WTC11 (cell line): ENCODE results near the gene CBFA2T3. TPM values are rescaled to one million over a fixed set of nuclear protein-coding genes. Genes with fewer than 3 reads are reported as not detected.

Source experiments
- ATAC-seq: fragments of 200-7000 bp; cut with Tn5 transposase; 2 replicates; pipeline ENCODE4 v1.10.0; 2021; ENCODE audit warnings: mild to moderate bottlenecking, moderate library complexity
- CTCF ChIA-PET: fragments of 300-600 bp; sonication (Branson Sonifier 250); formaldehyde crosslinking; loops from one replicate; lab custom pipeline; 2021; ENCODE audit warnings: antibody characterized with exemption; lab: Charles Lee
- POLR2A ChIA-PET: fragments of 350-600 bp; sonication (Branson Sonifier 250); formaldehyde crosslinking; loops from one replicate; lab custom pipeline; 2021; ENCODE audit warnings: antibody characterized with exemption; lab: Charles Lee
- DNase-seq: peaks from one replicate; pipeline ENCODE4 v3.0.0; 2021; ENCODE audit warnings: low spot score
- H3K27ac Mint-ChIP-seq: 2 replicates; pipeline ENCODE4 v1.8.0; 2021; ENCODE audit warnings: mixed read lengths
- H3K27me3 Mint-ChIP-seq: 2 replicates; pipeline ENCODE4 v1.8.0; 2021; ENCODE audit warnings: low read depth, mild to moderate bottlenecking, moderate library complexity, mixed read lengths
- H3K36me3 Mint-ChIP-seq: 2 replicates; pipeline ENCODE4 v1.8.0; 2021; ENCODE audit warnings: mixed read lengths
- H3K4me1 Mint-ChIP-seq: 2 replicates; pipeline ENCODE4 v1.8.0; 2022; ENCODE audit warnings: mixed read lengths
- H3K4me3 Mint-ChIP-seq: 2 replicates; pipeline ENCODE4 v1.8.0; 2021; ENCODE audit warnings: mild to moderate bottlenecking, moderate library complexity, mixed read lengths
- H3K9me3 Mint-ChIP-seq: 2 replicates; pipeline ENCODE4 v1.8.0; 2021; ENCODE audit warnings: mixed read lengths
- ATF1 ChIP-seq: sonication (generic); formaldehyde crosslinking; IDR thresholded peaks from 2 replicates; pipeline ENCODE4 v1.8.1; 2023; ENCODE audit warnings: mild to moderate bottlenecking, moderate library complexity, missing genetic modification reagents
- CREB1 ChIP-seq: sonication (generic); formaldehyde crosslinking; IDR thresholded peaks from 2 replicates; pipeline ENCODE4 v1.8.0; 2023; ENCODE audit warnings: mild to moderate bottlenecking, missing genetic modification reagents
- ELF4 ChIP-seq: sonication (generic); formaldehyde crosslinking; IDR thresholded peaks from 2 replicates; pipeline ENCODE4 v1.8.1; 2022; ENCODE audit warnings: low read depth, mild to moderate bottlenecking, moderate library complexity, missing genetic modification reagents
- GRHL2 ChIP-seq: fragments of 250-450 bp; sonication (Bioruptor Pico); IDR thresholded peaks from 2 replicates; pipeline ENCODE4 v1.8.0; 2022; ENCODE audit warnings: mild to moderate bottlenecking, moderate library complexity; ENCODE audit not compliant: insufficient replicate concordance, severe bottlenecking
- GTF2I ChIP-seq: fragments of 250-450 bp; sonication (Bioruptor Pico); conservative IDR thresholded peaks from 2 replicates; pipeline ENCODE4 v1.4.0; 2021; ENCODE audit warnings: mild to moderate bottlenecking
- HMGA2 ChIP-seq: fragments of 250-450 bp; sonication (Bioruptor Pico); IDR thresholded peaks from 2 replicates; pipeline ENCODE4 v1.4.0; 2021; ENCODE audit warnings: mild to moderate bottlenecking, moderate library complexity
- KAT7 ChIP-seq: sonication (generic); formaldehyde crosslinking; IDR thresholded peaks from 2 replicates; pipeline ENCODE4 v1.8.1; 2023; ENCODE audit warnings: missing genetic modification reagents, mild to moderate bottlenecking, borderline replicate concordance
- PRRX2 ChIP-seq: fragments of 250-450 bp; sonication (Bioruptor Pico); IDR thresholded peaks from 2 replicates; pipeline ENCODE4 v1.8.0; 2021; ENCODE audit warnings: mild to moderate bottlenecking
- SMAD4 ChIP-seq: sonication (generic); formaldehyde crosslinking; IDR thresholded peaks from 2 replicates; pipeline ENCODE4 v1.8.0; 2022; ENCODE audit warnings: mild to moderate bottlenecking, missing genetic modification reagents
- TCF7 ChIP-seq: sonication (generic); formaldehyde crosslinking; IDR thresholded peaks from 2 replicates; pipeline ENCODE4 v1.8.0; 2022; ENCODE audit warnings: mild to moderate bottlenecking, low read depth, missing genetic modification reagents, moderate library complexity
- ZNF138 ChIP-seq: sonication (generic); formaldehyde crosslinking; conservative IDR thresholded peaks from 2 replicates; pipeline ENCODE4 v1.8.1; 2022; ENCODE audit warnings: mild to moderate bottlenecking, moderate library complexity, missing genetic modification reagents
- total RNA-seq: library from RNA; stranded (reverse); gene quantifications from 3 replicates; pipeline ENCODE4 v1.2.3, GENCODE V29; 2021
- TF ChIP-seq, protein P1 (sequence below): sonication (generic); formaldehyde crosslinking; IDR thresholded peaks from 2 replicates; pipeline ENCODE4 v1.8.0; 2022; ENCODE audit warnings: missing genetic modification reagents
- TF ChIP-seq, protein P2 (sequence below): fragments of 250-450 bp; sonication (Bioruptor Pico); IDR thresholded peaks from 2 replicates; pipeline ENCODE4 v1.9.0; 2021; ENCODE audit warnings: moderate library complexity, mild to moderate bottlenecking, inconsistent platforms, borderline replicate concordance
- TF ChIP-seq, protein P3 (sequence below): fragments of 250-450 bp; sonication (Bioruptor Pico); IDR thresholded peaks from 2 replicates; pipeline ENCODE4 v1.9.0; 2021; ENCODE audit warnings: mild to moderate bottlenecking
- TF ChIP-seq, protein P4 (sequence below): fragments of 200-600 bp; IDR thresholded peaks from 2 replicates; pipeline ENCODE4 v1.8.0; 2022; ENCODE audit warnings: antibody characterized with exemption
- TF ChIP-seq, protein P5 (sequence below): sonication (generic); formaldehyde crosslinking; IDR thresholded peaks from 2 replicates; pipeline ENCODE4 v1.8.1; 2022; ENCODE audit warnings: low read depth, missing genetic modification reagents, borderline replicate concordance
- TF ChIP-seq, protein P6 (sequence below): sonication (generic); formaldehyde crosslinking; IDR thresholded peaks from 2 replicates; pipeline ENCODE4 v1.8.1; 2023; ENCODE audit warnings: mild to moderate bottlenecking, missing genetic modification reagents, moderate library complexity
- TF ChIP-seq, protein P7 (sequence below): sonication (generic); formaldehyde crosslinking; IDR thresholded peaks from 2 replicates; pipeline ENCODE4 v1.8.1; 2023; ENCODE audit warnings: mild to moderate bottlenecking, missing genetic modification reagents, moderate library complexity
- TF ChIP-seq, protein P8 (sequence below): sonication (generic); formaldehyde crosslinking; IDR thresholded peaks from 2 replicates; pipeline ENCODE4 v1.8.0; 2022; ENCODE audit warnings: mild to moderate bottlenecking, missing genetic modification reagents
- TF ChIP-seq, protein P9 (sequence below): sonication (generic); formaldehyde crosslinking; IDR thresholded peaks from 2 replicates; pipeline ENCODE4 v1.8.1; 2023; ENCODE audit warnings: mild to moderate bottlenecking, missing genetic modification reagents

Gene CBFA2T3
- total RNA-seq, 1 experiment from 2014 or later = 2.6 TPM

DNA sequence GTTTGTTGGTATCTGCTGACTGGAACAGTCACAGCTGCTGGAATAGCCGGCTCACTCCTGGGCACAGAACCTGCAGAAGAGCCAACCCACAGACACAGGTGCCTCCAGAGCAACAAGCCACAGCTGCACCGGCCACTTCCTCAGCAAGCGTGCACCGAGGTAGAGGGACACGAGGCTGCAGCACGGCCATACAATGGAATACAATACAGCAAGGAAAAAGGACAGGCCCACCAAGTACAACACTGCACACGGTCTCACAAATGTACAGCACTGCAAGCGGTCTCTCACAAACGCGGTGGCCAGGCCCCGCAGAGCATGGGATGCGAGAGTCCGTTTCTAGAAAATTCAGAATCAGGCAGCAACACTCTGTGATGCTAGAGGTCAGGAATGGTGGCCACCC lies 63.1 kb downstream of the CBFA2T3 start (continued):
- TF ChIP-seq, protein P1, sequence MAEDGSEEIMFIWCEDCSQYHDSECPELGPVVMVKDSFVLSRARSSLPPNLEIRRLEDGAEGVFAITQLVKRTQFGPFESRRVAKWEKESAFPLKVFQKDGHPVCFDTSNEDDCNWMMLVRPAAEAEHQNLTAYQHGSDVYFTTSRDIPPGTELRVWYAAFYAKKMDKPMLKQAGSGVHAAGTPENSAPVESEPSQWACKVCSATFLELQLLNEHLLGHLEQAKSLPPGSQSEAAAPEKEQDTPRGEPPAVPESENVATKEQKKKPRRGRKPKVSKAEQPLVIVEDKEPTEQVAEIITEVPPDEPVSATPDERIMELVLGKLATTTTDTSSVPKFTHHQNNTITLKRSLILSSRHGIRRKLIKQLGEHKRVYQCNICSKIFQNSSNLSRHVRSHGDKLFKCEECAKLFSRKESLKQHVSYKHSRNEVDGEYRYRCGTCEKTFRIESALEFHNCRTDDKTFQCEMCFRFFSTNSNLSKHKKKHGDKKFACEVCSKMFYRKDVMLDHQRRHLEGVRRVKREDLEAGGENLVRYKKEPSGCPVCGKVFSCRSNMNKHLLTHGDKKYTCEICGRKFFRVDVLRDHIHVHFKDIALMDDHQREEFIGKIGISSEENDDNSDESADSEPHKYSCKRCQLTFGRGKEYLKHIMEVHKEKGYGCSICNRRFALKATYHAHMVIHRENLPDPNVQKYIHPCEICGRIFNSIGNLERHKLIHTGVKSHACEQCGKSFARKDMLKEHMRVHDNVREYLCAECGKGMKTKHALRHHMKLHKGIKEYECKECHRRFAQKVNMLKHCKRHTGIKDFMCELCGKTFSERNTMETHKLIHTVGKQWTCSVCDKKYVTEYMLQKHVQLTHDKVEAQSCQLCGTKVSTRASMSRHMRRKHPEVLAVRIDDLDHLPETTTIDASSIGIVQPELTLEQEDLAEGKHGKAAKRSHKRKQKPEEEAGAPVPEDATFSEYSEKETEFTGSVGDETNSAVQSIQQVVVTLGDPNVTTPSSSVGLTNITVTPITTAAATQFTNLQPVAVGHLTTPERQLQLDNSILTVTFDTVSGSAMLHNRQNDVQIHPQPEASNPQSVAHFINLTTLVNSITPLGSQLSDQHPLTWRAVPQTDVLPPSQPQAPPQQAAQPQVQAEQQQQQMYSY = no peak
- no peak for TF ChIP-seq CREB1
- TF ChIP-seq, protein P2, sequence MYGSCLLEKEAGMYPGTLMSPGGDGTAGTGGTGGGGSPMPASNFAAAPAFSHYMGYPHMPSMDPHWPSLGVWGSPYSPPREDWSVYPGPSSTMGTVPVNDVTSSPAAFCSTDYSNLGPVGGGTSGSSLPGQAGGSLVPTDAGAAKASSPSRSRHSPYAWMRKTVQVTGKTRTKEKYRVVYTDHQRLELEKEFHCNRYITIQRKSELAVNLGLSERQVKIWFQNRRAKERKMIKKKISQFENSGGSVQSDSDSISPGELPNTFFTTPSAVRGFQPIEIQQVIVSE = no peak
- no peak for TF ChIP-seq TCF7
- TF ChIP-seq, protein P3, sequence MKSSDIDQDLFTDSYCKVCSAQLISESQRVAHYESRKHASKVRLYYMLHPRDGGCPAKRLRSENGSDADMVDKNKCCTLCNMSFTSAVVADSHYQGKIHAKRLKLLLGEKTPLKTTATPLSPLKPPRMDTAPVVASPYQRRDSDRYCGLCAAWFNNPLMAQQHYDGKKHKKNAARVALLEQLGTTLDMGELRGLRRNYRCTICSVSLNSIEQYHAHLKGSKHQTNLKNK = no peak
- TF ChIP-seq SMAD4 (CRISPR knock-in tag) = no peak
- no peak for TF ChIP-seq ATF1 (CRISPR knock-in tag)
- no peak for TF ChIP-seq KAT7 (CRISPR knock-in tag)
- no peak for TF ChIP-seq GRHL2
- no peak for TF ChIP-seq PRRX2

DNA sequence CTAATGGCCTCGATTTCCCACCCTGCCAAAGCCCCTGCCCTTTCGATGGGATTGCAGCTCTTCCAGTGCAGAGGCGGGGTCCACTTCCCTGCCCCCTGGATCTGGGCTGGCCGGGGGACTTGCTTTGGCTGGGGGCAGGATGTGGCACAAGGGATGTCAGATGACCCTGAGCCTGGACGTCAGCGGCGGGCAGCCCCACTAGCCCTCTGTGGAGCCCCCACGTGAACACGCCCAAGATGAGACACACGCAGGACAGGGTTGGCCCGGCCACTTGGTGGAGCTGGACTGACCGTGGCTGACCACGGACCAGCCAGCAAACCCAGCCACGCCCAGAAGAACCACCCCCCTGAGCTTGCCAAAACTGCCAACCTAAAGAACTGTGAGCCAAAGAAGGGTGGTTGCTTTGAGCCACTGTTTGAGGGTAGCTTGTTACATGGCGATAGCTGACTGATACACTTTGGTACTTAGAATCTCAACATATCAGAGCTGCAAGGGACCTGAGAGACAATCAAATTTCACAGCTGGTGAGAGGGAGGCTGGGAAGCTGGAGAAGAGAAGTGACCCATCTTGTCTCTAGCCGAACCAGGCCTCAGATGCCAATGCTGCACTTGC lies 63.9 kb downstream of the CBFA2T3 start:
- Mint-ChIP-seq H3K27ac (no peak overlapping the region), H3K36me3 (no peaks in the 10 kb centered on the region), H3K4me1 (peaks cover 9% of the 10 kb centered on the region), H3K27me3 (no peaks in the 10 kb centered on the region), H3K9me3 (peaks cover 15% of the 10 kb centered on the region), H3K4me3 (no peak overlapping the region)
- POLR2A ChIA-PET = interaction anchor here (1.1 kb wide), 1 partner anchor 60 kb away, joined by 3 read pairs; no protein-coding TSS in a partner anchor
- no peak for ATAC-seq
- CTCF ChIA-PET = no interaction called here
- DNase-seq = no peak
- TF ChIP-seq ELF4 (CRISPR knock-in tag) (no peak), ZNF138 (CRISPR knock-in tag) (no peak), HMGA2 (no peak), KAT7 (CRISPR knock-in tag) (no peak), GTF2I (CRISPR knock-in tag) (no peak)
- TF ChIP-seq, protein P4, sequence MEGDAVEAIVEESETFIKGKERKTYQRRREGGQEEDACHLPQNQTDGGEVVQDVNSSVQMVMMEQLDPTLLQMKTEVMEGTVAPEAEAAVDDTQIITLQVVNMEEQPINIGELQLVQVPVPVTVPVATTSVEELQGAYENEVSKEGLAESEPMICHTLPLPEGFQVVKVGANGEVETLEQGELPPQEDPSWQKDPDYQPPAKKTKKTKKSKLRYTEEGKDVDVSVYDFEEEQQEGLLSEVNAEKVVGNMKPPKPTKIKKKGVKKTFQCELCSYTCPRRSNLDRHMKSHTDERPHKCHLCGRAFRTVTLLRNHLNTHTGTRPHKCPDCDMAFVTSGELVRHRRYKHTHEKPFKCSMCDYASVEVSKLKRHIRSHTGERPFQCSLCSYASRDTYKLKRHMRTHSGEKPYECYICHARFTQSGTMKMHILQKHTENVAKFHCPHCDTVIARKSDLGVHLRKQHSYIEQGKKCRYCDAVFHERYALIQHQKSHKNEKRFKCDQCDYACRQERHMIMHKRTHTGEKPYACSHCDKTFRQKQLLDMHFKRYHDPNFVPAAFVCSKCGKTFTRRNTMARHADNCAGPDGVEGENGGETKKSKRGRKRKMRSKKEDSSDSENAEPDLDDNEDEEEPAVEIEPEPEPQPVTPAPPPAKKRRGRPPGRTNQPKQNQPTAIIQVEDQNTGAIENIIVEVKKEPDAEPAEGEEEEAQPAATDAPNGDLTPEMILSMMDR = no peak
- TF ChIP-seq, protein P5, sequence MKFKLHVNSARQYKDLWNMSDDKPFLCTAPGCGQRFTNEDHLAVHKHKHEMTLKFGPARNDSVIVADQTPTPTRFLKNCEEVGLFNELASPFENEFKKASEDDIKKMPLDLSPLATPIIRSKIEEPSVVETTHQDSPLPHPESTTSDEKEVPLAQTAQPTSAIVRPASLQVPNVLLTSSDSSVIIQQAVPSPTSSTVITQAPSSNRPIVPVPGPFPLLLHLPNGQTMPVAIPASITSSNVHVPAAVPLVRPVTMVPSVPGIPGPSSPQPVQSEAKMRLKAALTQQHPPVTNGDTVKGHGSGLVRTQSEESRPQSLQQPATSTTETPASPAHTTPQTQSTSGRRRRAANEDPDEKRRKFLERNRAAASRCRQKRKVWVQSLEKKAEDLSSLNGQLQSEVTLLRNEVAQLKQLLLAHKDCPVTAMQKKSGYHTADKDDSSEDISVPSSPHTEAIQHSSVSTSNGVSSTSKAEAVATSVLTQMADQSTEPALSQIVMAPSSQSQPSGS (CRISPR knock-in tag) = no peak
- TF ChIP-seq, protein P6, sequence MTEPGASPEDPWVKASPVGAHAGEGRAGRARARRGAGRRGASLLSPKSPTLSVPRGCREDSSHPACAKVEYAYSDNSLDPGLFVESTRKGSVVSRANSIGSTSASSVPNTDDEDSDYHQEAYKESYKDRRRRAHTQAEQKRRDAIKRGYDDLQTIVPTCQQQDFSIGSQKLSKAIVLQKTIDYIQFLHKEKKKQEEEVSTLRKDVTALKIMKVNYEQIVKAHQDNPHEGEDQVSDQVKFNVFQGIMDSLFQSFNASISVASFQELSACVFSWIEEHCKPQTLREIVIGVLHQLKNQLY (CRISPR knock-in tag) = no peak
- TF ChIP-seq, protein P7, sequence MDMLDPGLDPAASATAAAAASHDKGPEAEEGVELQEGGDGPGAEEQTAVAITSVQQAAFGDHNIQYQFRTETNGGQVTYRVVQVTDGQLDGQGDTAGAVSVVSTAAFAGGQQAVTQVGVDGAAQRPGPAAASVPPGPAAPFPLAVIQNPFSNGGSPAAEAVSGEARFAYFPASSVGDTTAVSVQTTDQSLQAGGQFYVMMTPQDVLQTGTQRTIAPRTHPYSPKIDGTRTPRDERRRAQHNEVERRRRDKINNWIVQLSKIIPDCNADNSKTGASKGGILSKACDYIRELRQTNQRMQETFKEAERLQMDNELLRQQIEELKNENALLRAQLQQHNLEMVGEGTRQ (CRISPR knock-in tag) = no peak
- TF ChIP-seq, protein P8, sequence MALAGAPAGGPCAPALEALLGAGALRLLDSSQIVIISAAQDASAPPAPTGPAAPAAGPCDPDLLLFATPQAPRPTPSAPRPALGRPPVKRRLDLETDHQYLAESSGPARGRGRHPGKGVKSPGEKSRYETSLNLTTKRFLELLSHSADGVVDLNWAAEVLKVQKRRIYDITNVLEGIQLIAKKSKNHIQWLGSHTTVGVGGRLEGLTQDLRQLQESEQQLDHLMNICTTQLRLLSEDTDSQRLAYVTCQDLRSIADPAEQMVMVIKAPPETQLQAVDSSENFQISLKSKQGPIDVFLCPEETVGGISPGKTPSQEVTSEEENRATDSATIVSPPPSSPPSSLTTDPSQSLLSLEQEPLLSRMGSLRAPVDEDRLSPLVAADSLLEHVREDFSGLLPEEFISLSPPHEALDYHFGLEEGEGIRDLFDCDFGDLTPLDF (CRISPR knock-in tag) = no peak
- TF ChIP-seq, protein P3 = no peak
- TF ChIP-seq, protein P9, sequence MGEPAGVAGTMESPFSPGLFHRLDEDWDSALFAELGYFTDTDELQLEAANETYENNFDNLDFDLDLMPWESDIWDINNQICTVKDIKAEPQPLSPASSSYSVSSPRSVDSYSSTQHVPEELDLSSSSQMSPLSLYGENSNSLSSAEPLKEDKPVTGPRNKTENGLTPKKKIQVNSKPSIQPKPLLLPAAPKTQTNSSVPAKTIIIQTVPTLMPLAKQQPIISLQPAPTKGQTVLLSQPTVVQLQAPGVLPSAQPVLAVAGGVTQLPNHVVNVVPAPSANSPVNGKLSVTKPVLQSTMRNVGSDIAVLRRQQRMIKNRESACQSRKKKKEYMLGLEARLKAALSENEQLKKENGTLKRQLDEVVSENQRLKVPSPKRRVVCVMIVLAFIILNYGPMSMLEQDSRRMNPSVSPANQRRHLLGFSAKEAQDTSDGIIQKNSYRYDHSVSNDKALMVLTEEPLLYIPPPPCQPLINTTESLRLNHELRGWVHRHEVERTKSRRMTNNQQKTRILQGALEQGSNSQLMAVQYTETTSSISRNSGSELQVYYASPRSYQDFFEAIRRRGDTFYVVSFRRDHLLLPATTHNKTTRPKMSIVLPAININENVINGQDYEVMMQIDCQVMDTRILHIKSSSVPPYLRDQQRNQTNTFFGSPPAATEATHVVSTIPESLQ (CRISPR knock-in tag) = no peak
